B cell (primary cell): Measurements from ENCODE around the gene ADSS1. TPM values are rescaled to one million over a fixed set of nuclear protein-coding genes. Genes with fewer than 3 reads are reported as not detected.

Experiments used
- ATAC-seq: fragments of 200-7000 bp; cut with Tn5 transposase; one replicate; pipeline ENCODE4 v1.10.0; 2021; ENCODE audit warnings: low read depth, mild to moderate bottlenecking, moderate number of reproducible peaks, moderate library complexity
- CTCF ChIA-PET: fragments of 350-600 bp; sonication (Branson Sonifier 250); formaldehyde crosslinking; loops from one replicate; lab custom pipeline; 2021; ENCODE audit warnings: antibody characterized with exemption, inconsistent platforms; lab: Charles Lee
- POLR2A ChIA-PET: fragments of 350-600 bp; sonication (Branson Sonifier 250); formaldehyde crosslinking; loops from one replicate; lab custom pipeline; 2021; ENCODE audit warnings: antibody characterized with exemption; lab: Charles Lee
- DNase-seq: peaks from one replicate; pipeline ENCODE4 v3.0.0; 2013
- H2AFZ ChIP-seq: 2 replicates; pipeline ENCODE4 v1.6.1; 2012; ENCODE audit warnings: mild to moderate bottlenecking, low read depth, low read length; ENCODE audit not compliant: insufficient read depth, poor library complexity, severe bottlenecking
- H3K27ac ChIP-seq, 2 donors: 1 replicate in 1 of 2; 2 replicates in 1 of 2; pipeline ENCODE4 v1.5.1; 2012 to 2013; ENCODE audit warnings: low read length in 2 of 2, mild to moderate bottlenecking in 2 of 2, moderate library complexity in 1 of 2
- H3K27me3 ChIP-seq, 4 experiments: fragments of 200-600 bp in 1 of 4; sonication (generic) in 1 of 4; replicated peaks in 1 of 4; 1 replicate in 2 of 4; 2 replicates in 2 of 4; pipeline versions ENCODE4 v1.6.1 to v1.7.0; 2013 to 2016; ENCODE audit warnings: low read length in 3 of 4, mild to moderate bottlenecking in 2 of 4, mixed read lengths in 1 of 4, moderate library complexity in 1 of 4; ENCODE audit not compliant: insufficient read depth in 4 of 4, control insufficient read depth in 3 of 4; ENCODE audit errors: control extremely low read depth in 1 of 4
- H3K36me3 ChIP-seq, 2 experiments: replicated peaks in 1 of 2; 1 replicate in 1 of 2; 2 replicates in 1 of 2; pipeline versions ENCODE4 v1.6.1 to v1.7.1; 2013; ENCODE audit warnings: low read length in 1 of 2; ENCODE audit not compliant: insufficient read depth in 2 of 2, control insufficient read depth in 1 of 2; ENCODE audit errors: control extremely low read depth in 1 of 2, extremely low read depth in 1 of 2
- H3K4me1 ChIP-seq, 2 donors: fragments of 200-600 bp in 1 of 2; sonication (generic) in 1 of 2; 1 replicate in 1 of 2; 2 replicates in 1 of 2; pipeline versions ENCODE4 v1.5.1 to v1.6.1; 2013 to 2017; ENCODE audit warnings: low read length in 2 of 2; ENCODE audit not compliant: control insufficient read depth in 2 of 2, insufficient read depth in 2 of 2
- H3K4me2 ChIP-seq: replicated peaks from 2 replicates; pipeline ENCODE3; 2012; ENCODE audit warnings: mild to moderate bottlenecking, low read depth, low read length; ENCODE audit not compliant: poor library complexity, severe bottlenecking
- H3K4me3 ChIP-seq, 5 experiments: fragments of 200-600 bp in 1 of 5; sonication (generic) in 1 of 5; 1 replicate in 3 of 5; 2 replicates in 2 of 5; pipeline versions ENCODE4 v1.5.1 to v1.7.0; 2011 to 2016; ENCODE audit warnings: low read length in 4 of 5, mild to moderate bottlenecking in 4 of 5, low read depth in 2 of 5, control low read depth in 1 of 5, moderate library complexity in 1 of 5; ENCODE audit not compliant: insufficient read depth in 1 of 5; ENCODE audit errors: control extremely low read depth in 1 of 5, extremely low read depth in 1 of 5
- H3K79me2 ChIP-seq: fragments of 200-600 bp; sonication (generic); one replicate; pipeline ENCODE4 v1.6.0; 2016; ENCODE audit warnings: low read length; ENCODE audit not compliant: control insufficient read depth, insufficient read depth
- H3K9ac ChIP-seq: fragments of 200-600 bp; sonication (generic); 2 replicates; pipeline ENCODE4 v1.6.1; 2017; ENCODE audit warnings: mild to moderate bottlenecking, low read length, moderate library complexity
- H3K9me3 ChIP-seq, 3 donors: one replicate each; pipeline versions ENCODE4 v1.6.1 to v1.7.1; 2013; ENCODE audit warnings: low read length in 2 of 3; ENCODE audit not compliant: control insufficient read depth in 2 of 3, insufficient read depth in 1 of 3; ENCODE audit errors: control extremely low read depth in 1 of 3
- H4K20me1 ChIP-seq: 2 replicates; pipeline ENCODE4 v1.6.0; 2012; ENCODE audit warnings: mild to moderate bottlenecking, low read length; ENCODE audit not compliant: insufficient read depth, control insufficient read depth, poor library complexity, severe bottlenecking
- H3K27ac Mint-ChIP-seq: one replicate; pipeline ENCODE4 v1.8.0; 2021; ENCODE audit warnings: mixed read lengths
- H3K27me3 Mint-ChIP-seq: one replicate; pipeline ENCODE4 v1.8.0; 2021; ENCODE audit warnings: mixed read lengths
- H3K4me1 Mint-ChIP-seq: one replicate; pipeline ENCODE4 v1.8.0; 2021; ENCODE audit warnings: mixed read lengths
- H3K4me3 Mint-ChIP-seq: one replicate; pipeline ENCODE4 v1.8.0; 2021; ENCODE audit warnings: mixed read lengths
- H3K9me3 Mint-ChIP-seq: one replicate; pipeline ENCODE4 v1.8.0; 2022; ENCODE audit warnings: mixed read lengths; ENCODE audit not compliant: insufficient read depth
- EZH2 ChIP-seq: IDR thresholded peaks from 2 replicates; pipeline ENCODE4 v1.6.1; 2012; ENCODE audit warnings: borderline replicate concordance, low read depth, mild to moderate bottlenecking, moderate library complexity, low read length; ENCODE audit not compliant: insufficient read depth, poor library complexity, severe bottlenecking
- WGBS: methylation state at CpG from one replicate; pipeline ENCODE4 v1.1.5; 2013; ENCODE audit warnings: missing lambda C conversion rate; ENCODE audit not compliant: insufficient coverage; 5-methylcytosine and 5-hydroxymethylcytosine counted together
- intact Hi-C: fragments of 100-400 bp; cut with micrococcal nuclease; formaldehyde crosslinking; loops from one replicate; pipeline ENCODE4 v1.10.0; 2022
- polyA plus RNA-seq: library from polyadenylated mRNA; depleted of rRNA; stranded (reverse); fragments of >200 nt; gene quantifications from 2 replicates; pipeline ENCODE4 v1.2.3, GENCODE V29; 2012
- total RNA-seq, 2 donors: library from RNA; stranded (reverse); fragments of 120-200 nt in 1 of 2; gene quantifications; 1 replicate in 1 of 2; 2 replicates in 1 of 2; pipeline versions ENCODE4 v1.2.3 to v1.2.4, GENCODE V29; 2013 to 2022
- TF ChIP-seq, protein P1 (sequence below): fragments of 200-600 bp; IDR thresholded peaks from one replicate; pipeline ENCODE4 v1.8.0; 2022; ENCODE audit warnings: antibody characterized with exemption, mild to moderate bottlenecking

ADSS1 gene
- total and polyA plus RNA-seq, 2 donors (not counting 1 experiment from before 2014, with no cell fraction given) = 0.33 to 1.7 TPM

DNA sequence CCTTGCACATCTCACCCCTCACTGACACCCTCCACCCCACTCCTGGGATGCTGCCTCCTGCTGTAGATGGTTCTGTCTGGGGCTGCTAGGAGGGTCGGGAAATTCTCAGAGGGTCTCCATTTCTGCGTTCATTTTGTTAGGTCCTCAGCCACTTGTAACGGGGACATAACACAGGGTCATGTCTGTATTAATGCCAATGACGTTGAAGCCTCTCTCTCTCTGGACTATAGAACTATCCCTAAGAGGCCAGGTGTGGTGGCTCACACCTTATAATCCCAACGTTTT, 43.5 kb downstream of the ADSS1 start:
- 97% methylated on average over 5 of the region's 5 CpGs for WGBS
- Mint-ChIP-seq H3K4me3 (no peak overlapping the region), H3K9me3 (no peaks in the 10 kb centered on the region), H3K27ac (no peak overlapping the region), H3K27me3 (no peaks in the 10 kb centered on the region), H3K4me1 (peaks cover 8% of the 10 kb centered on the region)
- TF ChIP-seq, protein P1, sequence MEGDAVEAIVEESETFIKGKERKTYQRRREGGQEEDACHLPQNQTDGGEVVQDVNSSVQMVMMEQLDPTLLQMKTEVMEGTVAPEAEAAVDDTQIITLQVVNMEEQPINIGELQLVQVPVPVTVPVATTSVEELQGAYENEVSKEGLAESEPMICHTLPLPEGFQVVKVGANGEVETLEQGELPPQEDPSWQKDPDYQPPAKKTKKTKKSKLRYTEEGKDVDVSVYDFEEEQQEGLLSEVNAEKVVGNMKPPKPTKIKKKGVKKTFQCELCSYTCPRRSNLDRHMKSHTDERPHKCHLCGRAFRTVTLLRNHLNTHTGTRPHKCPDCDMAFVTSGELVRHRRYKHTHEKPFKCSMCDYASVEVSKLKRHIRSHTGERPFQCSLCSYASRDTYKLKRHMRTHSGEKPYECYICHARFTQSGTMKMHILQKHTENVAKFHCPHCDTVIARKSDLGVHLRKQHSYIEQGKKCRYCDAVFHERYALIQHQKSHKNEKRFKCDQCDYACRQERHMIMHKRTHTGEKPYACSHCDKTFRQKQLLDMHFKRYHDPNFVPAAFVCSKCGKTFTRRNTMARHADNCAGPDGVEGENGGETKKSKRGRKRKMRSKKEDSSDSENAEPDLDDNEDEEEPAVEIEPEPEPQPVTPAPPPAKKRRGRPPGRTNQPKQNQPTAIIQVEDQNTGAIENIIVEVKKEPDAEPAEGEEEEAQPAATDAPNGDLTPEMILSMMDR = no peak
- no peak for TF ChIP-seq EZH2
- no peak overlapping the region for H3K4me2 ChIP-seq
- no peak overlapping the region for H3K4me3 ChIP-seq
- no peak overlapping the region for H2AFZ ChIP-seq
- DNase-seq (no peak), ATAC-seq (no peak)
- POLR2A ChIA-PET = no interaction called here
- H3K9me3 ChIP-seq = peaks cover 0 to 14% (median 3%) of the 10 kb centered on the region in 3 donors
- intact Hi-C loops = no loop called here
- H3K9ac ChIP-seq = no peak overlapping the region
- no peaks in the 10 kb centered on the region for H4K20me1 ChIP-seq
- H3K27ac ChIP-seq = no peak overlapping the region
- no peaks in the 10 kb centered on the region for H3K79me2 ChIP-seq
- no peaks in the 10 kb centered on the region for H3K27me3 ChIP-seq
- peaks cover 0 to 10% of the 10 kb centered on the region in 2 experiments for H3K36me3 ChIP-seq
- CTCF ChIA-PET = interaction anchor here (1.4 to 6.1 kb wide), 4 partner anchors 13 to 59 kb away, joined by 4 to 89 read pairs (median 10); no protein-coding TSS in a partner anchor
- H3K4me1 ChIP-seq = peaks cover 0 to 8% of the 10 kb centered on the region in 2 donors

DNA sequence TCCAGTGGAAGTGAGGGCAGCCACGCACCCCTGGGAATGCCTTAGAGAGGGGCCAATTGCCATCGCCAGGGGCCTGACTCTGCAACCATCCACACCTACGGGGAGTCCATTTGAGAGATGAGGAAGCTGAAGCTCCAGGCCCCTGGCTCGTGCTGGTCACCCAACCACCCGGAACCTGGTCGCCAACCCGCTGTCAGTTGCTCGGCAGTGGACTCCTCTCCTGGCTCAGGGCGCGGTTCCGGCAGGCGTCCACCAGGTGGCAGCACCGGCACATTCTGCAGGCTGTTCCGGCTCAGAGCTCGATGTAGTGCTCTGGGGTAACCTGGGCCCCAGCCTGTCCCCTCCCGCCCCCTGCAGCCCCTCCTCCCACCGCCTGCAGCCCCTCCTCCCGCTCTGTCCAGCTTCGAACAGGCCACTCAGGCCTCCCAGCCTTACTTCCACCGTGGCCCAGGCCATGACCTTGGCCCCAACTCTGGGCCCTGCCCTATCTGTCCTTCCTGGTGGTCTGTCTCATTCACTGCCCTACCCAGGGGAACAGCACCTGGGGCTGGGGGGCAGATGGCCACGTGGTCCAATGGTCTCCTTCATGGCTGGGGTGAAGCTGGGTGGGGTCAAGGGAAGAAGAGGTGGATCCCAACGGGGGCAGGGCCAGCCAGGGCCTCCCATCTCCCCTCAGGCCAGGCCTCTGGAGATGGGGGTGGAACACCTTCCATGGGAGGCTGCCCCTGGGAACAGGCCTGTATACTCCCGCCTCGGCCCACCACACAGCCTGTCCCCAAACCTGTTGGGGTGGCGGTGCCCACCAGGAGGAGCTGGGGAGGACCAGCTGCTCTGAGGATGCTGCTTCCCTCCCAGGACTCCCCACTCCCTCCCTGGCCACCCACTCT, 44.7 kb downstream of the ADSS1 start:
- H3K4me2 ChIP-seq = peak overlapping the region; percentile 23
- Mint-ChIP-seq H3K4me1 (peaks cover 8% of the 10 kb centered on the region), H3K27ac (no peak overlapping the region), H3K27me3 (no peaks in the 10 kb centered on the region), H3K4me3 (no peak overlapping the region), H3K9me3 (no peaks in the 10 kb centered on the region)
- H3K4me3 ChIP-seq = no peak overlapping the region
- DNase-seq (peak; percentile 88), ATAC-seq (peak; percentile 95)
- POLR2A ChIA-PET = interaction anchor here (1.0 to 1.1 kb wide), 2 partner anchors 16 to 57 kb away, joined by 3 to 4 read pairs; partner anchors contain the start of gene SIVA1
- CTCF ChIA-PET = interaction anchor here (0.6 to 6.1 kb wide), 27 partner anchors 9 to 278 kb away, joined by 3 to 89 read pairs (median 4); partner anchors contain the start of genes PLD4, SIVA1 and ZBTB42
- peak overlapping the region; percentile 30 for H2AFZ ChIP-seq
- H3K4me1 ChIP-seq = peaks cover 0 to 8% of the 10 kb centered on the region in 2 donors
- no peaks in the 10 kb centered on the region for H4K20me1 ChIP-seq
- H3K79me2 ChIP-seq = no peaks in the 10 kb centered on the region
- no peaks in the 10 kb centered on the region for H3K27me3 ChIP-seq
- H3K27ac ChIP-seq = no peak overlapping the region
- intact Hi-C loops = loop anchor here (1.0 kb wide), 3 partner anchors 16 to 58 kb away; partner anchors contain the start of gene ZBTB42
- H3K9me3 ChIP-seq = peaks cover 0 to 14% (median 3%) of the 10 kb centered on the region in 3 donors
- H3K9ac ChIP-seq = no peak overlapping the region
- H3K36me3 ChIP-seq = peaks cover 0 to 10% of the 10 kb centered on the region in 2 experiments
- TF ChIP-seq, protein P1 = peak; percentile 95
- no peak for TF ChIP-seq EZH2
- 20% methylated on average over 20 of the region's 25 CpGs for WGBS
